IMR-90 (cell line): ENCODE results near the gene RLN3. TPM values are rescaled to one million over a fixed set of nuclear protein-coding genes. Genes with fewer than 3 reads are reported as not detected.

Experiments
- ATAC-seq: fragments of 200-7000 bp; cut with Tn5 transposase; 2 replicates; pipeline ENCODE4 v1.9.1; 2020; ENCODE audit warnings: low read depth, mild to moderate bottlenecking, moderate library complexity
- BruUV-seq: library from RNA; stranded (reverse); fragments of 400-500 nt; replicated peaks from 2 replicates; lab custom pipeline; 2021; lab: Mats Ljungman, UMichigan
- CTCF ChIA-PET: fragments of 300-600 bp; formaldehyde crosslinking; extraction: SDS; loops from one replicate; lab custom pipeline; 2021; ENCODE audit warnings: antibody characterized with exemption; lab: Yijun Ruan, JAX
- POLR2A ChIA-PET: fragments of 300-600 bp; sonication (Branson Sonifier 250); formaldehyde crosslinking; loops from one replicate; lab custom pipeline; 2022; ENCODE audit warnings: antibody characterized with exemption; ENCODE audit not compliant: unreplicated experiment; lab: Charles Lee
- DNase-seq: peaks from one replicate; pipeline ENCODE4 v3.0.0; 2013
- H2AFZ ChIP-seq: replicated peaks from 2 replicates; pipeline ENCODE3; 2013; ENCODE audit warnings: low read length, mild to moderate bottlenecking; ENCODE audit not compliant: poor library complexity
- H2AK5ac ChIP-seq: 2 replicates; pipeline ENCODE4 v1.6.1; 2013; ENCODE audit warnings: low read depth, low read length, inconsistent platforms
- H2AK9ac ChIP-seq: replicated peaks from 2 replicates; pipeline ENCODE3; 2013; ENCODE audit warnings: mild to moderate bottlenecking, low read depth, low read length, moderate library complexity; ENCODE audit not compliant: poor library complexity
- H2BK120ac ChIP-seq: 2 replicates; pipeline ENCODE4 v1.6.1; 2013; ENCODE audit warnings: low read depth, low read length, inconsistent platforms
- H2BK15ac ChIP-seq: 3 replicates; pipeline ENCODE4 v1.6.1; 2013; ENCODE audit warnings: low read depth, low read length, inconsistent platforms
- H2BK20ac ChIP-seq: 2 replicates; pipeline ENCODE4 v1.6.1; 2013; ENCODE audit warnings: low read depth, mild to moderate bottlenecking, inconsistent platforms, low read length, moderate library complexity
- H2BK5ac ChIP-seq: 2 replicates; pipeline ENCODE4 v1.6.1; 2013; ENCODE audit warnings: mild to moderate bottlenecking, low read depth, low read length, inconsistent platforms; ENCODE audit not compliant: poor library complexity, severe bottlenecking
- H3K14ac ChIP-seq: replicated peaks from 2 replicates; pipeline ENCODE4 v1.6.1; 2013; ENCODE audit warnings: low read depth, low read length, inconsistent platforms
- H3K18ac ChIP-seq: 2 replicates; pipeline ENCODE4 v1.6.1; 2013; ENCODE audit warnings: low read depth, low read length, control low read depth
- H3K23ac ChIP-seq: 2 replicates; pipeline ENCODE4 v1.6.1; 2013; ENCODE audit warnings: low read depth, low read length, inconsistent platforms
- H3K27ac ChIP-seq: 2 replicates; pipeline ENCODE4 v1.5.1; 2013; ENCODE audit warnings: mild to moderate bottlenecking, control low read depth, low read length; ENCODE audit not compliant: insufficient read depth
- H3K27me3 ChIP-seq: 2 replicates; pipeline ENCODE4 v1.6.1; 2013; ENCODE audit warnings: low read length; ENCODE audit not compliant: control insufficient read depth, insufficient read depth
- H3K36me3 ChIP-seq: 2 replicates; pipeline ENCODE4 v1.6.1; 2013; ENCODE audit warnings: low read length, mixed read lengths; ENCODE audit not compliant: control insufficient read depth, insufficient read depth
- H3K4ac ChIP-seq: 2 replicates; pipeline ENCODE4 v1.6.1; 2013; ENCODE audit warnings: low read depth, low read length, inconsistent platforms
- H3K4me1 ChIP-seq: 2 replicates; pipeline ENCODE4 v1.6.1; 2013; ENCODE audit warnings: low read length, mixed read lengths; ENCODE audit not compliant: control insufficient read depth, insufficient read depth
- H3K4me2 ChIP-seq: 2 replicates; pipeline ENCODE4 v1.6.1; 2013; ENCODE audit warnings: low read depth, mild to moderate bottlenecking, control low read depth, low read length, moderate library complexity
- H3K4me3 ChIP-seq: 2 replicates; pipeline ENCODE4 v1.5.1; 2013; ENCODE audit warnings: low read depth, mild to moderate bottlenecking, control low read depth, low read length, moderate library complexity; ENCODE audit not compliant: insufficient read depth
- H3K56ac ChIP-seq: 2 replicates; pipeline ENCODE4 v1.6.1; 2013; ENCODE audit warnings: low read length, inconsistent platforms; ENCODE audit not compliant: insufficient read depth; ENCODE audit errors: extremely low read depth
- H3K79me1 ChIP-seq, 2 experiments: 2 replicates each; pipeline ENCODE4 v1.6.1; 2013; ENCODE audit warnings: low read length in 2 of 2, inconsistent platforms in 1 of 2, low read depth in 1 of 2
- H3K9ac ChIP-seq: 2 replicates; pipeline ENCODE4 v1.6.1; 2013; ENCODE audit warnings: low read depth, low read length, control low read depth
- H3K9me1 ChIP-seq: 2 replicates; pipeline ENCODE4 v1.6.1; 2013; ENCODE audit warnings: low read length, inconsistent platforms; ENCODE audit not compliant: insufficient read depth
- H3K9me3 ChIP-seq: 2 replicates; pipeline ENCODE4 v1.6.1; 2013; ENCODE audit warnings: low read length; ENCODE audit not compliant: control insufficient read depth, insufficient read depth
- H4K20me1 ChIP-seq: 2 replicates; pipeline ENCODE4 v1.6.1; 2013; ENCODE audit warnings: low read length, inconsistent platforms; ENCODE audit not compliant: insufficient read depth
- H4K5ac ChIP-seq: 2 replicates; pipeline ENCODE4 v1.6.1; 2013; ENCODE audit warnings: mild to moderate bottlenecking, low read depth, low read length, control low read depth
- H4K8ac ChIP-seq, 2 experiments: 2 replicates each; pipeline ENCODE4 v1.6.1; 2013; ENCODE audit warnings: low read depth in 2 of 2, low read length in 2 of 2, control low read depth in 1 of 2, inconsistent platforms in 1 of 2
- H4K91ac ChIP-seq: 2 replicates; pipeline ENCODE4 v1.6.1; 2013; ENCODE audit warnings: low read depth, low read length, inconsistent platforms; ENCODE audit not compliant: insufficient read depth
- CEBPB ChIP-seq: IDR thresholded peaks from 2 replicates; pipeline ENCODE4 v1.6.1; 2012; ENCODE audit warnings: low read depth, low read length, improper control_type of control experiment
- MXI1 ChIP-seq: IDR thresholded peaks from 2 replicates; pipeline ENCODE4 v1.6.1; 2012; ENCODE audit warnings: low read depth, mild to moderate bottlenecking, low read length, moderate library complexity, borderline replicate concordance
- WGBS, 2 experiments: methylation state at CpG; one replicate each; pipeline versions ENCODE4 v1.1.5 to v1.1.7; 2013; ENCODE audit warnings: missing lambda C conversion rate in 2 of 2; ENCODE audit not compliant: insufficient read length in 1 of 2; ENCODE audit errors: extremely low coverage in 2 of 2; 5-methylcytosine and 5-hydroxymethylcytosine counted together
- dilution Hi-C: fragments of 300-500 bp; cut with HindIII; formaldehyde crosslinking; loops from one replicate; pipeline ENCODE4 v1.14.3; 2018; ENCODE audit warnings: low sequenced_read_pairs; ENCODE audit not compliant: unreplicated experiment
- in situ Hi-C: fragments of 300-500 bp; cut with MboI; formaldehyde crosslinking; loops from 3 replicates; pipeline ENCODE4 v1.14.3; 2019; ENCODE audit warnings: low sequenced_read_pairs, inconsistent platforms, mixed read lengths
- intact Hi-C: fragments of 100-400 bp; cut with micrococcal nuclease; formaldehyde crosslinking; loops from 2 replicates; pipeline ENCODE4 v1.10.0; 2022
- polyA plus RNA-seq, 3 experiments: library from polyadenylated mRNA; depleted of rRNA; stranded (reverse); fragments of >200 nt; gene quantifications; 2 replicates each; pipeline ENCODE4 v1.2.3, GENCODE V29; 2012; ENCODE audit warnings: low replicate concordance in 1 of 3
- total RNA-seq: library from RNA; depleted of rRNA; stranded (reverse); fragments of >200 nt; gene quantifications from 2 replicates; pipeline ENCODE4 v1.2.3, GENCODE V29; 2012

Gene RLN3
- total and polyA plus RNA-seq, 2 of the 4 experiments (the other 2 are of a cell fraction), result not detected

DNA sequence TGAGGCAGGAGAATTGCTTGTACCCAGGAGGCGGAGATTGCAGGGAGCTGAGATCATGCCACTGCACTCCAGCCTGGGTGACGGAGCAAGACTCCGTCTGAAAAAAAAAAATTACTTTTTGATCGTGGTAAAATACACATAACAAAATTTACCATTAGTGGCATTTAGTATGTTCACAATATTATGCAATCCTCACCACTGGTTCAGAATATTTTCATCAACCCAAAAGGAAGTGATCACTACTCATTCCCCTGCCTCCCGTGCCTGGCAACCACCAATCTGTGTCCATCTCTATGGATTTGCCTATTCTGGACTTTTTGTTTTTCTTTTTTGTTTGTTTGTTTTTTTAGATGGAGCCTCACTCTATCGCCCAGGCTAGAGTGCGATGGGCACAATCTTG, 35.2 kb downstream of the RLN3 start:
- Histone ChIP-seq H3K23ac (no peak overlapping the region), H3K4me3 (no peak overlapping the region), H3K4me2 (no peak overlapping the region), H3K14ac (no peak overlapping the region), H4K20me1 (no peaks in the 10 kb centered on the region), H3K36me3 (no peaks in the 10 kb centered on the region), H3K9me3 (no peaks in the 10 kb centered on the region), H4K91ac (no peak overlapping the region), H3K4me1 (no peaks in the 10 kb centered on the region), H3K56ac (no peak overlapping the region), H4K8ac (no peak overlapping the region), H2BK5ac (no peak overlapping the region), H3K4ac (no peak overlapping the region), H3K27ac (no peak overlapping the region), H3K9ac (no peak overlapping the region), H2BK15ac (no peak overlapping the region), H3K9me1 (no peaks in the 10 kb centered on the region), H3K79me1 (no peaks in the 10 kb centered on the region), H4K5ac (no peak overlapping the region), H2AK9ac (no peak overlapping the region), H2BK20ac (no peak overlapping the region), H2BK120ac (no peak overlapping the region), H3K18ac (no peak overlapping the region), H3K27me3 (peaks cover 25% of the 10 kb centered on the region), H2AK5ac (no peak overlapping the region), H2AFZ (no peak overlapping the region)
- in situ Hi-C loops (no loop called here), dilution Hi-C loops (no loop called here), intact Hi-C loops (no loop called here)
- POLR2A ChIA-PET, result no interaction called here
- no CpG with 5 or more reads among the region's 7 CpGs for WGBS, 2 experiments
- BruUV-seq, result no TSS peak
- peak; percentile 37; the same call in 1 of the 2 replicates for TF ChIP-seq CEBPB
- no peak for TF ChIP-seq MXI1
- ATAC-seq (no peak), DNase-seq (no peak)
- CTCF ChIA-PET, result no interaction called here
